Endothelial cell of umbilical vein (primary cell): ENCODE results near the gene CSMD2. TPM values are rescaled to one million over a fixed set of nuclear protein-coding genes. Genes with fewer than 3 reads are reported as not detected.

ENCODE experiments used
- BruUV-seq: library from RNA; stranded (reverse); fragments of 400-500 nt; replicated peaks from 2 replicates; lab custom pipeline; 2021; lab: Mats Ljungman, UMichigan
- CTCF ChIA-PET: fragments of 300-600, 350-600 bp; sonication (Branson Sonifier 250); formaldehyde crosslinking; loops from one replicate; lab custom pipeline; 2021; ENCODE audit warnings: antibody characterized with exemption, inconsistent platforms; lab: Charles Lee
- POLR2A ChIA-PET: fragments of 300-600, 350-600 bp; sonication (Branson Sonifier 250); formaldehyde crosslinking; loops from one replicate; lab custom pipeline; 2021; ENCODE audit warnings: antibody characterized with exemption, inconsistent platforms; lab: Charles Lee
- DNase-seq: peaks from one replicate; pipeline ENCODE4 v3.0.0-alpha.2; 2011; ENCODE audit warnings: low read depth, low spot score
- FAIRE-seq: peaks from 2 replicates; lab custom pipeline; 2011; peaks lifted over from hg19 to GRCh38; lab: Jason Lieb, UNC
- H2AFZ ChIP-seq: 2 replicates; pipeline ENCODE4 v1.6.0; 2012; ENCODE audit warnings: low read depth, low read length, control low read depth, inconsistent platforms
- H3K27ac ChIP-seq: 2 replicates; pipeline ENCODE4 v1.5.1; 2011; ENCODE audit warnings: low read depth, mild to moderate bottlenecking, control low read depth, low read length, moderate library complexity; ENCODE audit not compliant: insufficient read depth
- H3K27me3 ChIP-seq, 2 experiments: 2 replicates each; pipeline versions ENCODE4 v1.6.0 to v1.6.1; 2011; ENCODE audit warnings: low read length in 2 of 2, mixed read lengths in 1 of 2; ENCODE audit not compliant: control insufficient read depth in 2 of 2, insufficient read depth in 2 of 2
- H3K36me3 ChIP-seq, 2 experiments: 2 replicates in 1 of 2; 3 replicates in 1 of 2; pipeline ENCODE4 v1.5.1; 2011; ENCODE audit warnings: low read length in 2 of 2, mild to moderate bottlenecking in 1 of 2, moderate library complexity in 1 of 2; ENCODE audit not compliant: control insufficient read depth in 2 of 2, insufficient read depth in 2 of 2; ENCODE audit errors: extremely low read depth in 1 of 2
- H3K4me1 ChIP-seq: 3 replicates; pipeline ENCODE4 v1.5.1; 2011; ENCODE audit warnings: mild to moderate bottlenecking, low read length; ENCODE audit not compliant: control insufficient read depth, insufficient read depth; ENCODE audit errors: extremely low read depth
- H3K4me2 ChIP-seq: 2 replicates; pipeline ENCODE4 v1.6.1; 2011; ENCODE audit warnings: low read length, control low read depth, mixed read lengths; ENCODE audit not compliant: insufficient read depth
- H3K4me3 ChIP-seq, 3 experiments: fragments of 200-600 bp in 1 of 3; sonication (generic), shearing (Covaris generic) in 1 of 3; replicated peaks in 1 of 3; 2 replicates each; pipeline ENCODE4 v1.5.1; 2011 to 2016; ENCODE audit warnings: control low read depth in 3 of 3, low read length in 3 of 3, mild to moderate bottlenecking in 2 of 3, inconsistent platforms in 1 of 3, low read depth in 1 of 3, moderate library complexity in 1 of 3; ENCODE audit not compliant: insufficient read depth in 1 of 3
- H3K79me2 ChIP-seq: 2 replicates; pipeline ENCODE4 v1.6.0; 2012; ENCODE audit warnings: low read length, inconsistent platforms; ENCODE audit not compliant: control insufficient read depth, insufficient read depth
- H3K9ac ChIP-seq: replicated peaks from 2 replicates; pipeline ENCODE3; 2011; ENCODE audit warnings: low read length, control low read depth; ENCODE audit not compliant: insufficient read depth; ENCODE audit errors: extremely low read depth
- H3K9me1 ChIP-seq: replicated peaks from 3 replicates; pipeline ENCODE4 v1.6.0; 2011; ENCODE audit warnings: mild to moderate bottlenecking, low read length; ENCODE audit not compliant: control insufficient read depth, insufficient read depth; ENCODE audit errors: extremely low read depth
- H3K9me3 ChIP-seq: replicated peaks from 2 replicates; pipeline ENCODE4 v1.5.1; 2012; ENCODE audit warnings: low read length, inconsistent platforms; ENCODE audit not compliant: control insufficient read depth, insufficient read depth
- H4K20me1 ChIP-seq: replicated peaks from 2 replicates; pipeline ENCODE3; 2011; ENCODE audit warnings: mild to moderate bottlenecking, low read length; ENCODE audit not compliant: control insufficient read depth, insufficient read depth; ENCODE audit errors: extremely low read depth
- CTCF ChIP-seq, 2 donors: IDR thresholded peaks; 1 replicate in 1 of 2; 2 replicates in 1 of 2; pipeline ENCODE4 v1.5.1; 2011; ENCODE audit warnings: low read length in 2 of 2, mild to moderate bottlenecking in 2 of 2, moderate library complexity in 2 of 2, control low read depth in 1 of 2, inconsistent platforms in 1 of 2, low read depth in 1 of 2; ENCODE audit not compliant: insufficient read depth in 1 of 2; ENCODE audit errors: extremely low read depth in 1 of 2
- EZH2 ChIP-seq: IDR thresholded peaks from 2 replicates; pipeline ENCODE4 v1.6.1; 2012; ENCODE audit warnings: borderline replicate concordance, low read depth, mild to moderate bottlenecking, moderate library complexity, low read length, inconsistent platforms; ENCODE audit not compliant: severe bottlenecking
- FOS ChIP-seq: IDR thresholded peaks from 2 replicates; pipeline ENCODE4 v1.6.1; 2011; ENCODE audit warnings: mild to moderate bottlenecking, low read length, moderate library complexity, borderline replicate concordance; ENCODE audit not compliant: insufficient read depth
- GATA2 ChIP-seq: IDR thresholded peaks from 2 replicates; pipeline ENCODE4 v1.7.0; 2011; ENCODE audit warnings: low read depth, mild to moderate bottlenecking, moderate library complexity, mixed read lengths, low read length; ENCODE audit not compliant: insufficient read length, insufficient read depth
- JUN ChIP-seq: IDR thresholded peaks from 2 replicates; pipeline ENCODE4 v1.6.1; 2011; ENCODE audit warnings: borderline replicate concordance, low read depth; ENCODE audit not compliant: insufficient read length, insufficient read depth
- MAX ChIP-seq: IDR thresholded peaks from 2 replicates; pipeline ENCODE4 v1.6.1; 2011; ENCODE audit not compliant: insufficient read depth, insufficient read length
- MYC ChIP-seq: IDR thresholded peaks from one replicate; pipeline ENCODE4 v1.6.1; 2011; ENCODE audit warnings: mild to moderate bottlenecking, low read depth, low read length
- POLR2A ChIP-seq: IDR thresholded peaks from 2 replicates; pipeline ENCODE4 v1.6.1; 2012; ENCODE audit warnings: low read depth, mild to moderate bottlenecking, control low read depth, low read length
- POLR2AphosphoS5 ChIP-seq: IDR thresholded peaks from 2 replicates; pipeline ENCODE4 v1.6.1; 2012; ENCODE audit warnings: low read depth, mild to moderate bottlenecking, control low read depth, low read length, moderate library complexity; ENCODE audit not compliant: insufficient read depth
- dilution Hi-C: fragments of 300-500 bp; cut with MboI; formaldehyde crosslinking; loops from one replicate; pipeline ENCODE4 v1.15.0; 2019; ENCODE audit warnings: low sequenced_read_pairs; ENCODE audit not compliant: extremely low pct_ligation_motif_present
- intact Hi-C: fragments of 100-400 bp; cut with micrococcal nuclease; formaldehyde crosslinking; loops from one replicate; pipeline ENCODE4 v1.10.0; 2022
- polyA plus RNA-seq, 4 experiments: library from polyadenylated mRNA; depleted of rRNA in 3 of 4; stranded (reverse) in 3 of 4; unstranded in 1 of 4; fragments of >200 nt; gene quantifications; 2 replicates each; pipeline versions ENCODE4 v1.2.1 to v1.2.3, GENCODE V29; 2011 to 2012; ENCODE audit warnings: missing spikeins in 1 of 4
- total RNA-seq: library from RNA; stranded (reverse); gene quantifications from 2 replicates; pipeline ENCODE4 v1.2.3, GENCODE V29; 2021

CSMD2 gene
- total and polyA plus RNA-seq, 2 donors (not counting 3 experiments of a cell fraction or from before 2014, with no cell fraction given): under 0.01 TPM; not detected in 1

DNA sequence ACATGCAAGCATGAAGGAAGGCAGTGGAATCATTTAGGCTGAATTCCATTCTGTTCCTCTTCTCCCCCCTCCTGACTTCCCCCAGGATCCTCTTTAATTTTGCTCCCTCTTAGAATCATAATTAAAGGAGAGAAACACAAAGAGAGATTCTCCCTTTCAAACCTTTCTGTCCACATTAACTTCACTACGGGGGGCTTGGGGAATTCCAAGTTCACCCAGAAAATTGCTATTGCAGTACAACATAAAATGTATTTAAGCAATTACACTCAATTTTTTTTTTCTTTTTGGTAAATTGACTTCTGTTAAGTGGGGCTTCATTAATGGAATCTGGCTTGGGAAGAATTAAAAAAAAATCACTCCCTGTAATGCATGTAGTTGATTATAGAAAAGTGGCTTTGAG is 314.5 kb downstream of the CSMD2 start:
- TF ChIP-seq EZH2: no peak
- TF ChIP-seq JUN: no peak
- no peak for TF ChIP-seq POLR2AphosphoS5

DNA sequence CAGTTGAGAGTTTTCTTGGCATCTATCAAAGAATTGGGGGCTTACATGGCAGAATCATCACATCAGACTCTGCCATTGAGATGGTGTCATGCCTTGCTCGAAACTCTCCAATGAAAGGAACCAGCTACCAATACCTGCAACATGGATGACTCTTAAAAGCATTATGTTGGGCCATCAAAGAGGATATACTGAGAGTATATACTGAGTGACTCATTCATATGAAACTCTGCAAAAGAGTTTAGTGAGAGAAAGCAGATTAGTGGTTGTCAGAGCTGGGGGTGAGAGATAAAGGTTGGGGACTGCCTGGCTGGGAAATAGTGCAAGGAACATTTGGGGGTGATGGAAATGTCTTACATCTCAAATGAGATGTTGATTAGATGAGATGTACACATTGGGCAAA is 315.8 kb downstream of the CSMD2 start:
- H3K36me3 ChIP-seq: no peaks in the 10 kb centered on the region
- no peaks in the 10 kb centered on the region for H3K27me3 ChIP-seq
- ChIA-PET POLR2A (no interaction called here), CTCF (interaction anchor here (0.6 kb wide), 1 partner anchor 76 kb away, joined by 3 read pairs; no protein-coding TSS in a partner anchor)
- no TSS peak for BruUV-seq
- H3K4me2 ChIP-seq: no peak overlapping the region
- H4K20me1 ChIP-seq: no peaks in the 10 kb centered on the region
- H3K4me3 ChIP-seq: no peak overlapping the region
- no peak overlapping the region for H3K9ac ChIP-seq
- dilution Hi-C loops (no loop called here), intact Hi-C loops (no loop called here)
- no peak for TF ChIP-seq MAX
- TF ChIP-seq POLR2AphosphoS5: no peak
- TF ChIP-seq GATA2: no peak
- TF ChIP-seq JUN: no peak
- no peak for TF ChIP-seq EZH2
- no peak for TF ChIP-seq CTCF (IDR thresholded peaks at IDR 0.05; ENCODE audit: extremely low read depth in 1 of 2, insufficient read depth in 1 of 2, low read depth in 1 of 2, low read length in 2 of 2)
- no peak for TF ChIP-seq POLR2A
- TF ChIP-seq FOS: no peak
- TF ChIP-seq MYC: no peak
- no peak for FAIRE-seq
- no peaks in the 10 kb centered on the region for H3K79me2 ChIP-seq
- H3K4me1 ChIP-seq: no peaks in the 10 kb centered on the region
- peaks cover 2% of the 10 kb centered on the region for H3K9me3 ChIP-seq
- H3K27ac ChIP-seq: no peak overlapping the region
- DNase-seq: no peak
- H3K9me1 ChIP-seq: no peaks in the 10 kb centered on the region
- no peak overlapping the region for H2AFZ ChIP-seq

More for the DNA sequence above, 314.5 kb downstream of the CSMD2 start:
- POLR2A ChIA-PET: no interaction called here
- Histone ChIP-seq H3K4me2 (no peak overlapping the region), H4K20me1 (no peaks in the 10 kb centered on the region), H3K79me2 (no peaks in the 10 kb centered on the region), H3K4me1 (no peaks in the 10 kb centered on the region), H3K27me3 (no peaks in the 10 kb centered on the region), H3K27ac (no peak overlapping the region), H2AFZ (no peak overlapping the region), H3K9me3 (peaks cover 2% of the 10 kb centered on the region), H3K4me3 (no peak overlapping the region), H3K36me3 (no peaks in the 10 kb centered on the region), H3K9ac (no peak overlapping the region), H3K9me1 (no peaks in the 10 kb centered on the region)
- dilution Hi-C loops: no loop called here
- intact Hi-C loops: no loop called here
- no peak for FAIRE-seq
- CTCF ChIA-PET: no interaction called here
- no TSS peak for BruUV-seq
- DNase-seq: no peak
